ENCODE measurements around the gene NELFA.
"Not testable (repeated sequence)": the region's sequence is repeated elsewhere in the genome, so short reads cannot be mapped to it uniquely, and the experiment has no call there.

NELFA gene

DNA sequence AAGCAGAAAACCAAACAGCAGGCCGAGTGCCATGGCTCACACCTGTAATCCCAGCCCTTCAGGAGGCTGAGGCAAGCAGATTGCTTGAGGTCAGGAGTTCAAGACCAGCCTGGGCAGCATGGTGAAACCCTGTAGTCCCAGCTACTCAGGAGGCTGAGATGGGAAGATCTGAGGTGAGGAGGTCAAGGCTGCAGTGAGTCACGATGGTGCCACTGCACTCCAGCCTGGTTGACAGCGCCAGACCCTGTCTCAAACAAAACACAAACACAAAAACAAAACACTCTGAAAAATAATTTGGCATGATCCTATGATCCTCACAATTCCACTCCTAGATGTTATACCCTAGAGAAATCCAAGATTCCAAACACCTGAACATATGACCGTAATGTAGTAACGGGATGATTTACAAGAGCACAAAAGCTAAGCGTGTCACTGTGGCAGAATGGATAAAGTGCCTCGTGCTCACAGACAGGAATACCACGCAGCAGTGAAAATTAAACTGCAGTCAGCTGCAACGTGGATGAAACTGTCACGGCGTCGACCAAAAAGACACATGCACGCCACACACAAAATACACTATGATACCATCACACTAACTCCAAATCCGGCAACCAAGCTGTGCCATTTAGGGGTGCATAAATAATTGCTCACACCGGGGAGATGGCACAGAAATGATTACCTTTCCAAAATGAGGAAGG lies 1.7 kb downstream of the NELFA start:
- H3K4me2 ChIP-seq (ENCODE audit: low read length): peak overlapping the region; percentile 99
- peaks cover 22% of the 10 kb centered on the region for H3K36me3 ChIP-seq (replicated peaks; ENCODE audit: low read depth, low read length)
- H3K79me2 ChIP-seq (ENCODE audit: low read length): peaks cover 67% of the 10 kb centered on the region
- H3K4me3 ChIP-seq (ENCODE audit: low read length): peak overlapping the region; percentile 94
- H3K9ac ChIP-seq (ENCODE audit: low read length): no peak overlapping the region
- peaks cover 12% of the 10 kb centered on the region for H3K4me1 ChIP-seq (ENCODE audit: low read length)
- TF ChIP-seq EZH2phosphoT487 (IDR thresholded peaks at IDR 0.05; ENCODE audit: low read depth) (no peak), CTCF (IDR thresholded peaks at IDR 0.05; ENCODE audit: low read depth, low read length) (no peak)
- H3K27me3 ChIP-seq (ENCODE audit: low read depth, low read length): no peaks in the 10 kb centered on the region
- H2AFZ ChIP-seq (ENCODE audit: low read depth, low read length): no peak overlapping the region
- no peak overlapping the region for H3K27ac ChIP-seq (ENCODE audit: low read length)
- no peaks in the 10 kb centered on the region for H3K9me3 ChIP-seq (ENCODE audit: insufficient read depth, low read length)
- H4K20me1 ChIP-seq (ENCODE audit: insufficient read depth, low read length): peaks cover 30% of the 10 kb centered on the region

DNA sequence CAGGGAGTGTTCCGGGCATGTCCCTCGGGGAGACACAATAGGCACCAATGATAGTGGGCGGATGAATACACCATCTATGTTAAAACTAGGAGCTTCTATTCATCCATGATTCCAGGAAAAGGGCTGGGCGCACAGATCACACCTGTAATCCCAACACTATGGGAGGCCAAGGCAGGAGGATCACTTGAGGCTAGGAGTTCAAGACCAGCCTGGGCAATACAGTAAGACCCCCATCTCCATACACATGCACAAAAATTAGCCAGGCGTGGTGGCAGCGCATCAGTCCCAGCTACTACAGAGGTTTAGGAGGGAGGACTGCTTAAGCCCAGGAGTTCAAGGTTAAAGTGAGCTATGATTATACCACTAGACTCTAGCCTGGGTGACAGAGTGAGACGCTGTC lies 2.4 kb downstream of the NELFA start:
- H3K9ac ChIP-seq (ENCODE audit: low read length): no peak overlapping the region
- TF ChIP-seq CTCF (IDR thresholded peaks at IDR 0.05; ENCODE audit: low read depth, low read length) (no peak), EZH2phosphoT487 (IDR thresholded peaks at IDR 0.05; ENCODE audit: low read depth) (no peak)

GRCh38 chr4:2003361-2003760 lies 5.4 kb downstream of the NELFA start:
- not testable (repeated sequence) for H3K4me2 ChIP-seq (ENCODE audit: low read length); H3K4me1 ChIP-seq (ENCODE audit: low read length); H2AFZ ChIP-seq (ENCODE audit: low read depth, low read length); H3K9ac ChIP-seq (ENCODE audit: low read length); H3K27ac ChIP-seq (ENCODE audit: low read length); H3K27me3 ChIP-seq (ENCODE audit: low read depth, low read length); H3K4me3 ChIP-seq (ENCODE audit: low read length); H3K9me3 ChIP-seq (ENCODE audit: insufficient read depth, low read length)
- Histone ChIP-seq H3K79me2 (ENCODE audit: low read length) (peaks cover 99% of the 10 kb centered on the region), H4K20me1 (ENCODE audit: insufficient read depth, low read length) (peaks cover 44% of the 10 kb centered on the region), H3K36me3 (replicated peaks; ENCODE audit: low read depth, low read length) (peaks cover 32% of the 10 kb centered on the region)

More for the DNA sequence above, 2.4 kb downstream of the NELFA start:
- H3K4me2 ChIP-seq (ENCODE audit: low read length): no peak overlapping the region
- no peaks in the 10 kb centered on the region for H3K27me3 ChIP-seq (ENCODE audit: low read depth, low read length)
- H3K79me2 ChIP-seq (ENCODE audit: low read length): peaks cover 74% of the 10 kb centered on the region
- H3K27ac ChIP-seq (ENCODE audit: low read length): no peak overlapping the region
- peaks cover 22% of the 10 kb centered on the region for H3K36me3 ChIP-seq (replicated peaks; ENCODE audit: low read depth, low read length)
- no peak overlapping the region for H2AFZ ChIP-seq (ENCODE audit: low read depth, low read length)
- no peaks in the 10 kb centered on the region for H3K9me3 ChIP-seq (ENCODE audit: insufficient read depth, low read length)
- peaks cover 12% of the 10 kb centered on the region for H3K4me1 ChIP-seq (ENCODE audit: low read length)
- H3K4me3 ChIP-seq (ENCODE audit: low read length): no peak overlapping the region
- peaks cover 30% of the 10 kb centered on the region for H4K20me1 ChIP-seq (ENCODE audit: insufficient read depth, low read length)

DNA sequence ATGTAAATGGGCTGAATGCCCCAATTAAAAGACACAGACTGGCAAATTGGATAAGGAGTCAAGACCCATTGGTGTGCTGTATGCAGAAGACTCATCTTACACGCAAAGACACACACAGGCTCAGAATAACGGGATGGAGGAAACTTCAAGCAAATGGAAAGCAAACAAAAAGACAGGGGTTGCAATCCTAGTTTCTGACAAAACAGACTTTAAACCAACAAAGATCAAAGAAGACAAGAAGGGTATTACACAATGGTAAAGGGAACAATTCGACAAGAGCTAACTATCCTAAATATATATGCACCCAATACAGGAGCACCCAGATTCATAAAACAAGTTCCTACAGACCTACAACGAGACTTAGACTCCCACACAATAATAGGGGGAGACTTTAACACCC lies 9.5 kb downstream of the NELFA start:
- H3K36me3 ChIP-seq (replicated peaks; ENCODE audit: low read depth, low read length): peaks cover 33% of the 10 kb centered on the region
- H3K4me2 ChIP-seq (ENCODE audit: low read length); H3K9ac ChIP-seq (ENCODE audit: low read length); H2AFZ ChIP-seq (ENCODE audit: low read depth, low read length); H3K27me3 ChIP-seq (ENCODE audit: low read depth, low read length); H3K27ac ChIP-seq (ENCODE audit: low read length); H3K9me3 ChIP-seq (ENCODE audit: insufficient read depth, low read length); H3K4me3 ChIP-seq (ENCODE audit: low read length); H3K4me1 ChIP-seq (ENCODE audit: low read length): not testable (repeated sequence)
- H4K20me1 ChIP-seq (ENCODE audit: insufficient read depth, low read length): peaks cover 49% of the 10 kb centered on the region
- peaks cover 99% of the 10 kb centered on the region for H3K79me2 ChIP-seq (ENCODE audit: low read length)

- Histone ChIP-seq H3K27ac (ENCODE audit: low read length) (no peak overlapping the region), H2AFZ (ENCODE audit: low read depth, low read length) (no peak overlapping the region), H3K79me2 (ENCODE audit: low read length) (peaks cover 99% of the 10 kb centered on the region), H4K20me1 (ENCODE audit: insufficient read depth, low read length) (peaks cover 52% of the 10 kb centered on the region), H3K27me3 (ENCODE audit: low read depth, low read length) (no peaks in the 10 kb centered on the region), H3K9me3 (ENCODE audit: insufficient read depth, low read length) (no peaks in the 10 kb centered on the region; the same call in 1 of the 2 replicates), H3K9ac (ENCODE audit: low read length) (no peak overlapping the region), H3K4me3 (ENCODE audit: low read length) (no peak overlapping the region), H3K4me2 (ENCODE audit: low read length) (no peak overlapping the region), H3K4me1 (ENCODE audit: low read length) (no peaks in the 10 kb centered on the region), H3K36me3 (replicated peaks; ENCODE audit: low read depth, low read length) (peaks cover 30% of the 10 kb centered on the region)
- TF ChIP-seq CTCF (IDR thresholded peaks at IDR 0.05; ENCODE audit: low read depth, low read length): no peak
- TF ChIP-seq EZH2phosphoT487 (IDR thresholded peaks at IDR 0.05; ENCODE audit: low read depth): no peak
Observed at GRCh38 chr4:1998296-1998695, 10.5 kb downstream of the NELFA start.

All from OCI-LY3 (cell line).